ENCODE data around the gene AVPI1. TPM values are rescaled to one million over a fixed set of nuclear protein-coding genes. Genes with fewer than 3 reads are reported as not detected.
A peak's percentile ranks its signal among the peaks of the same experiment; 100 is the strongest.

The AVPI1 gene
- total and polyA plus RNA-seq, 2 experiments from 2014 or later: 7.4 to 7.6 TPM

GRCh38 chr10:97633921-97634320, 53.1 kb downstream of the AVPI1 start:
- Mint-ChIP-seq H3K4me3 (peak overlapping the region; percentile 97), H3K36me3 (ENCODE audit: low read depth) (no peaks in the 10 kb centered on the region), H3K27me3 (ENCODE audit: insufficient read depth, low read depth, poor library complexity) (peaks cover 5% of the 10 kb centered on the region), H3K9me3 (no peaks in the 10 kb centered on the region), H3K27ac (peak overlapping the region; percentile 98), H3K4me1 (peaks cover 6% of the 10 kb centered on the region; the same call in 2 of the 3 replicates)
- Histone ChIP-seq H3K4me1 (ENCODE audit: insufficient read depth) (0 out of 2 replicates have a peak, but pooled peaks cover 3% of the 10 kb centered on the region), H3K4me2 (peak overlapping the region; percentile 73), H3K27me3 (ENCODE audit: insufficient read depth) (no peaks in the 10 kb centered on the region), H3K27ac (ENCODE audit: low read depth) (peak overlapping the region; percentile 64; the same call in 1 of the 2 replicates), H3K36me3 (ENCODE audit: insufficient read depth) (no peaks in the 10 kb centered on the region), H3K79me2 (replicated peaks; ENCODE audit: insufficient read depth) (peaks cover 18% of the 10 kb centered on the region), H3F3A (replicated peaks; ENCODE audit: low read depth) (no peaks in the 10 kb centered on the region), H3K4me3 (peak overlapping the region; percentile 74), H3K9me2 (ENCODE audit: insufficient read depth) (no peaks in the 10 kb centered on the region), H2AFZ (peak overlapping the region; percentile 80), H4K20me1 (replicated peaks; ENCODE audit: insufficient read depth) (no peaks in the 10 kb centered on the region)
- ATAC-seq (peak; percentile 12), DNase-seq (ENCODE audit: low spot score) (peak; percentile 54)
- TF ChIP-seq EZH2phosphoT487 (IDR thresholded peaks at IDR 0.05; ENCODE audit: unreplicated experiment) (no peak), STAT1 (IDR thresholded peaks at IDR 0.05; ENCODE audit: unreplicated experiment) (no peak), JUNB (IDR thresholded peaks at IDR 0.05; ENCODE audit: unreplicated experiment) (no peak), ZNF462 (CRISPR knock-in tag; IDR thresholded peaks at IDR 0.05) (no peak), CREB1 (CRISPR knock-in tag; IDR thresholded peaks at IDR 0.05; ENCODE audit: low read depth) (no peak), ZNF331 (CRISPR knock-in tag; IDR thresholded peaks at IDR 0.05; ENCODE audit: low read depth) (no peak), CTCF (conservative IDR thresholded peaks at IDR 0.05; ENCODE audit: low read depth in 2 of 2) (peak in 1 of 2 experiments; percentile 36; a peak in 2 of 4 replicates)

All from GM23338 (cell line).